ENCODE data around the gene FLYWCH2.
"Not testable (repeated sequence)": the region's sequence is repeated elsewhere in the genome, so short reads cannot be mapped to it uniquely, and the experiment has no call there.

FLYWCH2 gene

GRCh38 chr16:2925951-2926649 is 43.1 kb downstream of the FLYWCH2 start:
- Histone ChIP-seq H3K4me1 (ENCODE audit: control insufficient read depth in 5 of 5, insufficient read depth in 5 of 5, low read length in 5 of 5) (peaks cover 1 to 8% (median 7%) of the 10 kb centered on the region in 5 donors), H3K36me3 (ENCODE audit: control insufficient read depth in 5 of 5, insufficient read depth in 5 of 5, low read length in 5 of 5) (peaks cover 0 to 33% (median 24%) of the 10 kb centered on the region in 5 donors)

GRCh38 chr16:2926650-2926999 is 43.6 kb downstream of the FLYWCH2 start:
- Histone ChIP-seq H3K27me3 (ENCODE audit: control insufficient read depth in 5 of 5, insufficient read depth in 4 of 5, low read length in 5 of 5) (no peaks in the 10 kb centered on the region), H3K9me3 (ENCODE audit: control insufficient read depth in 5 of 5, low read length in 5 of 5) (no peaks in the 10 kb centered on the region), H3K27ac (ENCODE audit: low read depth, low read length) (no peak overlapping the region), H3K36me3 (ENCODE audit: control insufficient read depth in 5 of 5, insufficient read depth in 5 of 5, low read length in 5 of 5) (peaks cover 0 to 37% (median 28%) of the 10 kb centered on the region in 5 donors), H3K4me3 (ENCODE audit: low read depth in 1 of 5, low read length in 5 of 5) (peak overlapping the region in 4 of 5 donors; percentile 40 to 56 (median 52)), H3K4me1 (ENCODE audit: control insufficient read depth in 5 of 5, insufficient read depth in 5 of 5, low read length in 5 of 5) (peaks cover 1 to 8% (median 7%) of the 10 kb centered on the region in 5 donors), H3K9ac (ENCODE audit: low read length in 5 of 5) (peak overlapping the region in 1 of 5 donors; percentile 47)

More at GRCh38 chr16:2925951-2926649, 43.1 kb downstream of the FLYWCH2 start:
- no peak overlapping the region for H3K4me3 ChIP-seq (ENCODE audit: low read depth in 1 of 5, low read length in 5 of 5)
- H3K27me3 ChIP-seq (ENCODE audit: control insufficient read depth in 5 of 5, insufficient read depth in 4 of 5, low read length in 5 of 5), result no peaks in the 10 kb centered on the region
- no peak overlapping the region for H3K27ac ChIP-seq (ENCODE audit: low read depth, low read length)
- no peak overlapping the region for H3K9ac ChIP-seq (ENCODE audit: low read length in 5 of 5)
- H3K9me3 ChIP-seq (ENCODE audit: control insufficient read depth in 5 of 5, low read length in 5 of 5), result no peaks in the 10 kb centered on the region

- Histone ChIP-seq H3K4me1 (ENCODE audit: control insufficient read depth in 5 of 5, insufficient read depth in 5 of 5, low read length in 5 of 5) (peaks cover 1 to 8% (median 7%) of the 10 kb centered on the region in 5 donors), H3K36me3 (ENCODE audit: control insufficient read depth in 5 of 5, insufficient read depth in 5 of 5, low read length in 5 of 5) (peaks cover 0 to 35% (median 28%) of the 10 kb centered on the region in 5 donors), H3K9ac (ENCODE audit: low read length in 5 of 5) (peak overlapping the region in 1 of 5 donors; percentile 14), H3K27ac (ENCODE audit: low read depth, low read length) (no peak overlapping the region), H3K9me3 (ENCODE audit: control insufficient read depth in 5 of 5, low read length in 5 of 5) (no peaks in the 10 kb centered on the region), H3K4me3 (ENCODE audit: low read depth in 1 of 5, low read length in 5 of 5) (peak overlapping the region in 4 of 5 donors; percentile 40 to 56 (median 52)), H3K27me3 (ENCODE audit: control insufficient read depth in 5 of 5, insufficient read depth in 4 of 5, low read length in 5 of 5) (no peaks in the 10 kb centered on the region)
These were observed 44.1 kb downstream of the FLYWCH2 start for GRCh38 chr16:2927010-2927646.

GRCh38 chr16:2928151-2928550 is 45.1 kb downstream of the FLYWCH2 start:
- not testable (repeated sequence) for H3K27me3 ChIP-seq (ENCODE audit: control insufficient read depth in 5 of 5, insufficient read depth in 4 of 5, low read length in 5 of 5); H3K4me1 ChIP-seq (ENCODE audit: control insufficient read depth in 5 of 5, insufficient read depth in 5 of 5, low read length in 5 of 5); H3K4me3 ChIP-seq (ENCODE audit: low read depth in 1 of 5, low read length in 5 of 5); H3K27ac ChIP-seq (ENCODE audit: low read depth, low read length); H3K9ac ChIP-seq (ENCODE audit: low read length in 5 of 5); H3K9me3 ChIP-seq (ENCODE audit: control insufficient read depth in 5 of 5, low read length in 5 of 5)
- peaks cover 0 to 36% (median 26%) of the 10 kb centered on the region in 5 donors for H3K36me3 ChIP-seq (ENCODE audit: control insufficient read depth in 5 of 5, insufficient read depth in 5 of 5, low read length in 5 of 5)

GRCh38 chr16:2928796-2929195 is 45.8 kb downstream of the FLYWCH2 start:
- no peak overlapping the region for H3K9ac ChIP-seq (ENCODE audit: low read length in 5 of 5)
- H3K27ac ChIP-seq (ENCODE audit: low read depth, low read length), result no peak overlapping the region
- H3K27me3 ChIP-seq (ENCODE audit: control insufficient read depth in 5 of 5, insufficient read depth in 4 of 5, low read length in 5 of 5), result no peaks in the 10 kb centered on the region
- H3K9me3 ChIP-seq (ENCODE audit: control insufficient read depth in 5 of 5, low read length in 5 of 5), result no peaks in the 10 kb centered on the region
- peaks cover 0 to 42% (median 32%) of the 10 kb centered on the region in 5 donors for H3K36me3 ChIP-seq (ENCODE audit: control insufficient read depth in 5 of 5, insufficient read depth in 5 of 5, low read length in 5 of 5)
- peaks cover 1 to 8% (median 7%) of the 10 kb centered on the region in 5 donors for H3K4me1 ChIP-seq (ENCODE audit: control insufficient read depth in 5 of 5, insufficient read depth in 5 of 5, low read length in 5 of 5)
- no peak overlapping the region for H3K4me3 ChIP-seq (ENCODE audit: low read depth in 1 of 5, low read length in 5 of 5)

- H3K4me3 ChIP-seq (ENCODE audit: low read depth in 1 of 5, low read length in 5 of 5), result no peak overlapping the region
These were observed 46.7 kb downstream of the FLYWCH2 start for GRCh38 chr16:2929693-2930092.

GRCh38 chr16:2930236-2930635 is 47.2 kb downstream of the FLYWCH2 start:
- H3K9ac ChIP-seq (ENCODE audit: low read length in 5 of 5), result no peak overlapping the region
- H3K4me1 ChIP-seq (ENCODE audit: control insufficient read depth in 5 of 5, insufficient read depth in 5 of 5, low read length in 5 of 5), result peaks cover 0 to 8% (median 7%) of the 10 kb centered on the region in 5 donors
- no peaks in the 10 kb centered on the region for H3K27me3 ChIP-seq (ENCODE audit: control insufficient read depth in 5 of 5, insufficient read depth in 4 of 5, low read length in 5 of 5)
- H3K27ac ChIP-seq (ENCODE audit: low read depth, low read length), result no peak overlapping the region
- no peaks in the 10 kb centered on the region for H3K9me3 ChIP-seq (ENCODE audit: control insufficient read depth in 5 of 5, low read length in 5 of 5)
- H3K36me3 ChIP-seq (ENCODE audit: control insufficient read depth in 5 of 5, insufficient read depth in 5 of 5, low read length in 5 of 5), result peaks cover 0 to 51% (median 38%) of the 10 kb centered on the region in 5 donors
- H3K4me3 ChIP-seq (ENCODE audit: low read depth in 1 of 5, low read length in 5 of 5), result no peak overlapping the region

More at GRCh38 chr16:2929693-2930092, 46.7 kb downstream of the FLYWCH2 start:
- H3K4me1 ChIP-seq (ENCODE audit: control insufficient read depth in 5 of 5, insufficient read depth in 5 of 5, low read length in 5 of 5), result peaks cover 0 to 8% (median 7%) of the 10 kb centered on the region in 5 donors
- no peaks in the 10 kb centered on the region for H3K9me3 ChIP-seq (ENCODE audit: control insufficient read depth in 5 of 5, low read length in 5 of 5)
- H3K36me3 ChIP-seq (ENCODE audit: control insufficient read depth in 5 of 5, insufficient read depth in 5 of 5, low read length in 5 of 5), result peaks cover 0 to 50% (median 38%) of the 10 kb centered on the region in 5 donors
- no peaks in the 10 kb centered on the region for H3K27me3 ChIP-seq (ENCODE audit: control insufficient read depth in 5 of 5, insufficient read depth in 4 of 5, low read length in 5 of 5)
- no peak overlapping the region for H3K27ac ChIP-seq (ENCODE audit: low read depth, low read length)
- no peak overlapping the region for H3K9ac ChIP-seq (ENCODE audit: low read length in 5 of 5)

- not testable (repeated sequence) for H3K9me3 ChIP-seq (ENCODE audit: control insufficient read depth in 5 of 5, low read length in 5 of 5); H3K4me3 ChIP-seq (ENCODE audit: low read depth in 1 of 5, low read length in 5 of 5); H3K4me1 ChIP-seq (ENCODE audit: control insufficient read depth in 5 of 5, insufficient read depth in 5 of 5, low read length in 5 of 5); H3K27ac ChIP-seq (ENCODE audit: low read depth, low read length); H3K9ac ChIP-seq (ENCODE audit: low read length in 5 of 5); H3K27me3 ChIP-seq (ENCODE audit: control insufficient read depth in 5 of 5, insufficient read depth in 4 of 5, low read length in 5 of 5)
- H3K36me3 ChIP-seq (ENCODE audit: control insufficient read depth in 5 of 5, insufficient read depth in 5 of 5, low read length in 5 of 5), result peaks cover 0 to 60% (median 46%) of the 10 kb centered on the region in 5 donors
These were observed 48.4 kb downstream of the FLYWCH2 start for GRCh38 chr16:2931231-2931914.

- H3K9ac ChIP-seq (ENCODE audit: low read length in 5 of 5), result no peak overlapping the region
- H3K36me3 ChIP-seq (ENCODE audit: control insufficient read depth in 5 of 5, insufficient read depth in 5 of 5, low read length in 5 of 5), result peaks cover 0 to 78% (median 64%) of the 10 kb centered on the region in 5 donors
- no peak overlapping the region for H3K4me3 ChIP-seq (ENCODE audit: low read depth in 1 of 5, low read length in 5 of 5)
- no peak overlapping the region for H3K27ac ChIP-seq (ENCODE audit: low read depth, low read length)
- H3K4me1 ChIP-seq (ENCODE audit: control insufficient read depth in 5 of 5, insufficient read depth in 5 of 5, low read length in 5 of 5), result no peaks in the 10 kb centered on the region
- no peaks in the 10 kb centered on the region for H3K9me3 ChIP-seq (ENCODE audit: control insufficient read depth in 5 of 5, low read length in 5 of 5)
- H3K27me3 ChIP-seq (ENCODE audit: control insufficient read depth in 5 of 5, insufficient read depth in 4 of 5, low read length in 5 of 5), result no peaks in the 10 kb centered on the region
These were observed 50.1 kb downstream of the FLYWCH2 start for GRCh38 chr16:2933136-2933535.

GRCh38 chr16:2933701-2934100 is 50.7 kb downstream of the FLYWCH2 start:
- peaks cover 0 to 81% (median 67%) of the 10 kb centered on the region in 5 donors for H3K36me3 ChIP-seq (ENCODE audit: control insufficient read depth in 5 of 5, insufficient read depth in 5 of 5, low read length in 5 of 5)
- no peak overlapping the region for H3K27ac ChIP-seq (ENCODE audit: low read depth, low read length)
- H3K4me3 ChIP-seq (ENCODE audit: low read depth in 1 of 5, low read length in 5 of 5), result no peak overlapping the region
- H3K9ac ChIP-seq (ENCODE audit: low read length in 5 of 5), result no peak overlapping the region
- H3K9me3 ChIP-seq (ENCODE audit: control insufficient read depth in 5 of 5, low read length in 5 of 5), result no peaks in the 10 kb centered on the region
- H3K4me1 ChIP-seq (ENCODE audit: control insufficient read depth in 5 of 5, insufficient read depth in 5 of 5, low read length in 5 of 5), result no peaks in the 10 kb centered on the region
- no peaks in the 10 kb centered on the region for H3K27me3 ChIP-seq (ENCODE audit: control insufficient read depth in 5 of 5, insufficient read depth in 4 of 5, low read length in 5 of 5)

All from subcutaneous abdominal adipose tissue (tissue), 5 donors.